SH-SY5Y (cell line): ENCODE data around the gene KCNQ5.

Experiments
- GATA2 ChIP-seq: IDR thresholded peaks from 2 replicates; pipeline ENCODE4 v1.6.1; 2011; ENCODE audit warnings: mild to moderate bottlenecking, low read depth, low read length
- GATA3 ChIP-seq: IDR thresholded peaks from 2 replicates; pipeline ENCODE4 v1.6.1; 2011; ENCODE audit warnings: low read depth, mild to moderate bottlenecking, low read length, moderate library complexity

DNA sequence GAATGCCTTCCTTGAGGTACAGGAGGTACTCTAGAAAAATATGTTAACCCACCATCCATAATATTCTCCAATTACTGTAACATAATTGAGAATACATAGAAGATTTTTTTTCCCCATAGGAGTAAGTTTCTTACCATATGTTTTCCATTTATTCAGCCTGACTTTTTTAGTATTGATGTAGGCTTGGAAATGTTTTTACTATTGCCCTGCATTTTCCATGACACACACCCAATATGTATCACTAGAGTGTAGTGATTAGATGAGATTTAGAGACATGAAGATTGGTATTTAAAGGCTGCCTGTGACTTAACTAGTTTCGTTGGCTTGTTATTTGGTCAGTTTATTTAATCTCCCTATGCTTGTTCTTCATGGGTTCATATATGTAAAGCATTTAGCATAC is 39.5 kb downstream of the KCNQ5 start:
- TF ChIP-seq GATA2 = no peak
- TF ChIP-seq GATA3 = no peak
